K562 (cell line): Measurements from ENCODE around the gene PRPSAP1. TPM values are rescaled to one million over a fixed set of nuclear protein-coding genes. Genes with fewer than 3 reads are reported as not detected.

Experiments
- BACH1 ChIP-seq: fragments of 200-800 bp; sonication (Bioruptor generic); IDR thresholded peaks from 2 replicates; pipeline ENCODE4 v1.6.1; 2016; ENCODE audit warnings: missing genetic modification characterization, missing compliant biosample characterization
- CCNT2 ChIP-seq: IDR thresholded peaks from 2 replicates; pipeline ENCODE4 v1.6.1; 2011; ENCODE audit warnings: borderline replicate concordance, low read depth, mild to moderate bottlenecking, moderate library complexity, mixed read lengths, low read length; ENCODE audit not compliant: insufficient read length; ENCODE audit errors: extremely low read depth
- CHD2 ChIP-seq: IDR thresholded peaks from 2 replicates; pipeline ENCODE4 v1.6.1; 2011; ENCODE audit warnings: low read depth, low read length
- EP400 ChIP-seq: fragments of 450-650 bp; IDR thresholded peaks from 2 replicates; pipeline ENCODE4 v1.6.1; 2017; ENCODE audit warnings: antibody characterized with exemption, mild to moderate bottlenecking, moderate library complexity
- EWSR1 ChIP-seq: fragments of 450-650 bp; IDR thresholded peaks from 2 replicates; pipeline ENCODE4 v1.6.1; 2018; ENCODE audit warnings: borderline replicate concordance, mild to moderate bottlenecking, low read depth, moderate library complexity; ENCODE audit not compliant: partially characterized antibody
- GTF2A2 ChIP-seq: IDR thresholded peaks from 2 replicates; pipeline ENCODE4 v1.6.1; 2016; ENCODE audit warnings: mild to moderate bottlenecking, missing genetic modification characterization, missing compliant biosample characterization
- RNF2 ChIP-seq: sonication (generic); IDR thresholded peaks from 2 replicates; pipeline ENCODE4 v1.6.1; 2016
- SMAD1 ChIP-seq: fragments of 150-350 bp; IDR thresholded peaks from 2 replicates; pipeline ENCODE4 v1.6.1; 2014; ENCODE audit warnings: low read length, low read depth; ENCODE audit not compliant: partially characterized antibody
- STAG1 ChIP-seq: sonication (generic); formaldehyde crosslinking; IDR thresholded peaks from 2 replicates; pipeline ENCODE4 v1.5.0; 2020; ENCODE audit warnings: missing genetic modification reagents, borderline replicate concordance
- TAF9B ChIP-seq: fragments of 450-650 bp; IDR thresholded peaks from 2 replicates; pipeline ENCODE4 v1.6.1; 2018; ENCODE audit warnings: mild to moderate bottlenecking; ENCODE audit not compliant: partially characterized antibody
- TOE1 ChIP-seq, 2 experiments: fragments of 450-650 bp in 1 of 2; sonication (generic) in 1 of 2; formaldehyde crosslinking in 1 of 2; IDR thresholded peaks; 2 replicates each; pipeline versions ENCODE4 v1.7.1 to v1.8.0; 2016 to 2022; ENCODE audit warnings: borderline replicate concordance in 2 of 2, mild to moderate bottlenecking in 2 of 2, antibody characterized with exemption in 1 of 2, inconsistent platforms in 1 of 2, low read depth in 1 of 2, missing genetic modification reagents in 1 of 2, moderate library complexity in 1 of 2
- ZNF76 ChIP-seq: fragments of 250-450 bp; sonication (Bioruptor Pico); IDR thresholded peaks from 2 replicates; pipeline ENCODE4 v1.4.0; 2020; ENCODE audit warnings: mild to moderate bottlenecking, moderate library complexity, borderline replicate concordance
- polyA plus RNA-seq, 8 experiments: library from polyadenylated mRNA; depleted of rRNA in 4 of 8; stranded (reverse) in 5 of 8; unstranded in 3 of 8; fragments of >200 nt; fragmentation: Nextera tagmentation in 2 of 8; fragmentation: Illumina TruSeq in 1 of 8; extraction: Ambion mirVana in 2 of 8; extraction: Trizol in 1 of 8; gene quantifications; 2 replicates each; pipeline versions ENCODE4 v1.2.1 to v1.2.3, GENCODE V29; 2011 to 2014; ENCODE audit warnings: inconsistent platforms in 1 of 8, missing spikeins in 1 of 8
- total RNA-seq, 7 experiments: library from RNA; depleted of rRNA in 6 of 7; stranded (reverse); fragments of >200 nt in 6 of 7; fragmentation: Illumina TruSeq in 2 of 7; extraction: Trizol in 2 of 7; gene quantifications; 2 replicates each; pipeline versions ENCODE4 v1.2.1 to v1.2.3, GENCODE V29; 2011 to 2021; ENCODE audit warnings: low replicate concordance in 1 of 7
- TF ChIP-seq, protein P1 (sequence below): fragments of 450-650 bp; formaldehyde crosslinking; IDR thresholded peaks from 2 replicates; pipeline ENCODE4 v1.4.0; 2020; ENCODE audit warnings: mild to moderate bottlenecking, moderate library complexity
- TF ChIP-seq, protein P2 (sequence below): fragments of 450-650 bp; IDR thresholded peaks from 2 replicates; pipeline ENCODE4 v1.6.1; 2016; ENCODE audit warnings: borderline replicate concordance
- TF ChIP-seq, protein P3 (sequence below): fragments of 250-450 bp; sonication (Bioruptor Pico); IDR thresholded peaks from 2 replicates; pipeline ENCODE4 v1.4.0; 2020; ENCODE audit warnings: borderline replicate concordance
- TF ChIP-seq, protein P4 (sequence below): fragments of 450-650 bp; IDR thresholded peaks from 2 replicates; pipeline ENCODE4 v1.6.1; 2018; ENCODE audit not compliant: partially characterized antibody

The PRPSAP1 gene
- total and polyA plus RNA-seq, 9 of the 15 experiments (the other 6 are each of a cell fraction or from before 2014, with no cell fraction given) = 21.9 to 77.1 (median 40.8) TPM

GRCh38 chr17:76264755-76265623 is 88.7 kb downstream of the PRPSAP1 start, which contains the start of gene UBALD2 (continued):
- TF ChIP-seq, protein P1, sequence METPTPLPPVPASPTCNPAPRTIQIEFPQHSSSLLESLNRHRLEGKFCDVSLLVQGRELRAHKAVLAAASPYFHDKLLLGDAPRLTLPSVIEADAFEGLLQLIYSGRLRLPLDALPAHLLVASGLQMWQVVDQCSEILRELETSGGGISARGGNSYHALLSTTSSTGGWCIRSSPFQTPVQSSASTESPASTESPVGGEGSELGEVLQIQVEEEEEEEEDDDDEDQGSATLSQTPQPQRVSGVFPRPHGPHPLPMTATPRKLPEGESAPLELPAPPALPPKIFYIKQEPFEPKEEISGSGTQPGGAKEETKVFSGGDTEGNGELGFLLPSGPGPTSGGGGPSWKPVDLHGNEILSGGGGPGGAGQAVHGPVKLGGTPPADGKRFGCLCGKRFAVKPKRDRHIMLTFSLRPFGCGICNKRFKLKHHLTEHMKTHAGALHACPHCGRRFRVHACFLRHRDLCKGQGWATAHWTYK (CRISPR knock-in tag) = no peak
- TF ChIP-seq RNF2 (no peak), SMAD1 (no peak), ZNF76 (CRISPR knock-in tag) (0 out of 2 replicates have a peak, but pooled peaks have one; percentile 8), STAG1 (CRISPR knock-in tag) (no peak), EWSR1 (no peak), BACH1 (peak; percentile 62; the same call in 1 of the 2 replicates), TOE1 (IDR thresholded peaks at IDR 0.05; ENCODE audit: borderline replicate concordance) (peak; percentile 49; the same call in 1 of the 2 replicates), TOE1 (CRISPR knock-in tag; IDR thresholded peaks at IDR 0.05; ENCODE audit: borderline replicate concordance, low read depth) (no peak), TAF9B (no peak), CCNT2 (peak; percentile 92), EP400 (peak; percentile 85), CHD2 (peak; percentile 85), GTF2A2 (peak; percentile 66; the same call in 1 of the 2 replicates)
- TF ChIP-seq, protein P2, sequence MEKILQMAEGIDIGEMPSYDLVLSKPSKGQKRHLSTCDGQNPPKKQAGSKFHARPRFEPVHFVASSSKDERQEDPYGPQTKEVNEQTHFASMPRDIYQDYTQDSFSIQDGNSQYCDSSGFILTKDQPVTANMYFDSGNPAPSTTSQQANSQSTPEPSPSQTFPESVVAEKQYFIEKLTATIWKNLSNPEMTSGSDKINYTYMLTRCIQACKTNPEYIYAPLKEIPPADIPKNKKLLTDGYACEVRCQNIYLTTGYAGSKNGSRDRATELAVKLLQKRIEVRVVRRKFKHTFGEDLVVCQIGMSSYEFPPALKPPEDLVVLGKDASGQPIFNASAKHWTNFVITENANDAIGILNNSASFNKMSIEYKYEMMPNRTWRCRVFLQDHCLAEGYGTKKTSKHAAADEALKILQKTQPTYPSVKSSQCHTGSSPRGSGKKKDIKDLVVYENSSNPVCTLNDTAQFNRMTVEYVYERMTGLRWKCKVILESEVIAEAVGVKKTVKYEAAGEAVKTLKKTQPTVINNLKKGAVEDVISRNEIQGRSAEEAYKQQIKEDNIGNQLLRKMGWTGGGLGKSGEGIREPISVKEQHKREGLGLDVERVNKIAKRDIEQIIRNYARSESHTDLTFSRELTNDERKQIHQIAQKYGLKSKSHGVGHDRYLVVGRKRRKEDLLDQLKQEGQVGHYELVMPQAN = peak; percentile 25; the same call in 1 of the 2 replicates
- TF ChIP-seq, protein P3, sequence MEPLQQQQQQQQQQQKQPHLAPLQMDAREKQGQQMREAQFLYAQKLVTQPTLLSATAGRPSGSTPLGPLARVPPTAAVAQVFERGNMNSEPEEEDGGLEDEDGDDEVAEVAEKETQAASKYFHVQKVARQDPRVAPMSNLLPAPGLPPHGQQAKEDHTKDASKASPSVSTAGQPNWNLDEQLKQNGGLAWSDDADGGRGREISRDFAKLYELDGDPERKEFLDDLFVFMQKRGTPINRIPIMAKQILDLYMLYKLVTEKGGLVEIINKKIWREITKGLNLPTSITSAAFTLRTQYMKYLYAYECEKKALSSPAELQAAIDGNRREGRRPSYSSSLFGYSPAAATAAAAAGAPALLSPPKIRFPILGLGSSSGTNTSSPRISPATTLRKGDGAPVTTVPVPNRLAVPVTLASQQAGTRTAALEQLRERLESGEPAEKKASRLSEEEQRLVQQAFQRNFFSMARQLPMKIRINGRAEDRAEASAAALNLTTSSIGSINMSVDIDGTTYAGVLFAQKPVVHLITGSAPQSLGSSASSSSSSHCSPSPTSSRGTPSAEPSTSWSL (CRISPR knock-in tag) = no peak
- TF ChIP-seq, protein P4, sequence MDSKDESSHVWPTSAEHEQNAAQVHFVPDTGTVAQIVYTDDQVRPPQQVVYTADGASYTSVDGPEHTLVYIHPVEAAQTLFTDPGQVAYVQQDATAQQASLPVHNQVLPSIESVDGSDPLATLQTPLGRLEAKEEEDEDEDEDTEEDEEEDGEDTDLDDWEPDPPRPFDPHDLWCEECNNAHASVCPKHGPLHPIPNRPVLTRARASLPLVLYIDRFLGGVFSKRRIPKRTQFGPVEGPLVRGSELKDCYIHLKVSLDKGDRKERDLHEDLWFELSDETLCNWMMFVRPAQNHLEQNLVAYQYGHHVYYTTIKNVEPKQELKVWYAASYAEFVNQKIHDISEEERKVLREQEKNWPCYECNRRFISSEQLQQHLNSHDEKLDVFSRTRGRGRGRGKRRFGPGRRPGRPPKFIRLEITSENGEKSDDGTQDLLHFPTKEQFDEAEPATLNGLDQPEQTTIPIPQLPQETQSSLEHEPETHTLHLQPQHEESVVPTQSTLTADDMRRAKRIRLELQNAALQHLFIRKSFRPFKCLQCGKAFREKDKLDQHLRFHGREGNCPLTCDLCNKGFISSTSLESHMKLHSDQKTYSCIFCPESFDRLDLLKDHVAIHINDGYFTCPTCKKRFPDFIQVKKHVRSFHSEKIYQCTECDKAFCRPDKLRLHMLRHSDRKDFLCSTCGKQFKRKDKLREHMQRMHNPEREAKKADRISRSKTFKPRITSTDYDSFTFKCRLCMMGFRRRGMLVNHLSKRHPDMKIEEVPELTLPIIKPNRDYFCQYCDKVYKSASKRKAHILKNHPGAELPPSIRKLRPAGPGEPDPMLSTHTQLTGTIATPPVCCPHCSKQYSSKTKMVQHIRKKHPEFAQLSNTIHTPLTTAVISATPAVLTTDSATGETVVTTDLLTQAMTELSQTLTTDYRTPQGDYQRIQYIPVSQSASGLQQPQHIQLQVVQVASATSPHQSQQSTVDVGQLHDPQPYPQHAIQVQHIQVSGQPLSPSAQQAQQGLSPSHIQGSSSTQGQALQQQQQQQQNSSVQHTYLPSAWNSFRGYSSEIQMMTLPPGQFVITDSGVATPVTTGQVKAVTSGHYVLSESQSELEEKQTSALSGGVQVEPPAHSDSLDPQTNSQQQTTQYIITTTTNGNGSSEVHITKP = peak; percentile 75
